T-helper 17 cell (primary cell): Measurements from ENCODE around the gene UNC13B. TPM values are rescaled to one million over a fixed set of nuclear protein-coding genes. Genes with fewer than 3 reads are reported as not detected.
"Not testable (repeated sequence)": the region's sequence is repeated elsewhere in the genome, so short reads cannot be mapped to it uniquely, and the experiment has no call there.

ENCODE experiments used
- ATAC-seq: fragments of 150-1000 bp; cut with Tn5 transposase; 2 replicates; pipeline ENCODE4 v1.10.0; 2021; ENCODE audit warnings: mild to moderate bottlenecking, moderate library complexity
- DNase-seq, 3 donors: peaks; one replicate each; pipeline versions ENCODE4 v3.0.0 to v3.0.0-alpha.2; 2020 to 2021
- H3K9me3 ChIP-seq: one replicate; pipeline ENCODE4 v1.7.0; 2013; ENCODE audit warnings: low read length, mild to moderate bottlenecking; ENCODE audit not compliant: control insufficient read depth, poor library complexity, severe bottlenecking
- H3K27ac Mint-ChIP-seq: one replicate; pipeline ENCODE4 v1.8.0; 2022; ENCODE audit warnings: mild to moderate bottlenecking, moderate library complexity, mixed read lengths
- H3K27me3 Mint-ChIP-seq: one replicate; pipeline ENCODE4 v1.8.0; 2022; ENCODE audit warnings: mixed read lengths
- H3K36me3 Mint-ChIP-seq: one replicate; pipeline ENCODE4 v1.8.0; 2022; ENCODE audit warnings: low read depth, mixed read lengths
- H3K4me1 Mint-ChIP-seq: one replicate; pipeline ENCODE4 v1.8.0; 2022; ENCODE audit warnings: mild to moderate bottlenecking, mixed read lengths
- H3K4me3 Mint-ChIP-seq: one replicate; pipeline ENCODE4 v1.8.0; 2022; ENCODE audit warnings: mild to moderate bottlenecking, moderate library complexity, mixed read lengths
- total RNA-seq, 4 donors: library from RNA in 2 of 4; stranded (reverse) in 2 of 4; gene quantifications; one replicate each; pipeline ENCODE4 v1.2.3 and lab custom pipeline; 2022 to 2026

Gene UNC13B
- total RNA-seq, 2 donors from 2014 or later: 0.50 to 0.99 TPM

DNA sequence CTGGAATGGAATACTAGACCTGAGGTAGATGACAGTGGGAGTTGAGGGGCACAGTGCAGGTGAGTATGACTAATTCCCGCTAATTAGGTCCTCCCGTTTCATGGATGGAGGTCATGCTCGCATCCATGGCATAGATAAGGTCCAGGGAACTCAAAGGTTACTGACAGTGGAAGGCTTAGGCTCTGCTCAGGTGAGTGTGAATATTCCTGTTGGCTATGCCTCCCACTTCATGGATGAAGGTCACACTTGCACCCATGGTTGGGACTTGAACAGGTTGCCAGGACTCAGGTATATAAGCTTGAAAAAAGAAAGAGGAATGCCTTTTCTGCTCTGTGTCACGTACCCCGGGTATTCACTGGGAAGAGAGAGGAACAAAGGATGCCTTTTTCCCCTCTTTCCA is 19.8 kb upstream of the UNC13B start:
- Mint-ChIP-seq H3K36me3 (no peaks in the 10 kb centered on the region), H3K4me1 (no peaks in the 10 kb centered on the region), H3K27ac (no peak overlapping the region), H3K27me3 (no peaks in the 10 kb centered on the region), H3K4me3 (no peak overlapping the region)
- ATAC-seq (no peak), DNase-seq (no peak)
- H3K9me3 ChIP-seq: peaks cover 4% of the 10 kb centered on the region

DNA sequence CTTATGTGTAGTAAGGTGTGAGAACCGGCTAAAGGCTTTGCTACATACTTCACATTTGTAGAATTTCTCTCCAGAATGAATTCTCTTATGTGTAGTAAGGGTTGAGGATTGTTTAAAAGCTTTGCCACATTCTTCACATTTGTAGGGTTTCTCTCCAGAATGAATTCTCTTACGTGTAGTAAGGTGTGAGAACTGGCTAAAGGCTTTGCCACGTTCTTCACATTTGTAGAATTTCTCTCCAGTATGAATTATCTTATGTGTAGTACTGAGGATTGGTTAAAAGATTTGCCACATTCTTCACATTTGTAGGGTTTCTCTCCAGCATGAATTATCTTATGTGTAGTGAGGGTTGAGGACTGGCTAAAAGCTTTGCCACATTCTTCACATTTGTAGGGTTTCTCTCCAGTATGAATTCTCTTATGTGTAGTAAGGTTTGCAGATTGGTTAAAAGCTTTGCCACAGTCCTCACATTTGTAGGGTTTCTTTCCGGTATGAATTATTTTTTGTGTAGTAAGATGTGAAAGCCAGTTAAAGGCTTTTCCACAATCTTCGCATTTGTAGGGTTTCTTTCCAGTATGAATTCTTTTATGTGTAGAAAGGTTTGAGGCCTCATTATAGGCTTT is 13.8 kb upstream of the UNC13B start:
- ATAC-seq, H3K36me3 Mint-ChIP-seq, H3K27ac Mint-ChIP-seq, H3K4me3 Mint-ChIP-seq, H3K27me3 Mint-ChIP-seq, H3K4me1 Mint-ChIP-seq, DNase-seq, H3K9me3 ChIP-seq: not testable (repeated sequence)

DNA sequence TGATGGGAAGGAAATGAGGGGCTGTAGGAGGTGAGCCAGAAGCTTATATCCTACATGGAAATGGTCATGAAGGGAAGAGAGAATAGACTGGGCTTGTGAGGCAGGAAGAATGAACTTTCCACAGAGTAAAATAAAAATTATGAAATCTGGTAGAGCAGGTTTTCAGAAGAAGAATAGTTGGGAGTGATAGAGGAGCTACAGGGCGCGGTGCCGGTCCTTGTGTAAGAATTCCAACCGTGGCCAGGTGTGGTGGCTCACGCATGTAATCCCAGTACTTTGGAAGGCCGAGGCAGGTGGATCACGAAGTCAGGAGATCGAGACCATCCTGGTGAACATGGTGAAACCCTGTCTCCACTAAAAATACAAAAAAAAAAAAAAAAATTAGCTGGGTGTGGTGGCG is 8.9 kb upstream of the UNC13B start:
- Mint-ChIP-seq H3K4me1 (no peaks in the 10 kb centered on the region), H3K27ac (no peak overlapping the region), H3K4me3 (no peak overlapping the region), H3K36me3 (no peaks in the 10 kb centered on the region), H3K27me3 (no peaks in the 10 kb centered on the region)
- no peak for DNase-seq
- no peak for ATAC-seq
- no peaks in the 10 kb centered on the region for H3K9me3 ChIP-seq

DNA sequence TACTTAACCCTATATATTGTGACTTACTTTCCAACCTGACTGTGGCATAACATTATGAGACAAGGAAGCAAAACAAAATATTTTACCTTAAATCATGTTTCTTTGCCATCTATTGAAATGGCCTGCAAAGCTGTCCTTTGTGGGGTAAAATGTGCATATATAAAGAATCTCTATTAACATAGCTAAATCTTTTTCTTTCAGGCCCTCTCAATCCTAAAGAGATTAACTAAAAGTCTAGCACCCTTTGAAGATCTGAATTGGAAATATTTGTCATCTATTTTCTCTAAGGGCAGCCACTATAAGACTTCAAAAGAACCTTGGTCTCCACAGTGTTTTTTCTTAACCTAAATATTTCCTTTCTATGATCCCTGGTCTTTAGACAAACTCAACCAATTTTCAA is 5.0 kb upstream of the UNC13B start:
- no peaks in the 10 kb centered on the region for H3K27me3 Mint-ChIP-seq
- H3K4me1 Mint-ChIP-seq: peaks cover 5% of the 10 kb centered on the region
- ATAC-seq (no peak), DNase-seq (no peak)
- no peaks in the 10 kb centered on the region for H3K9me3 ChIP-seq
- H3K4me3 Mint-ChIP-seq: no peak overlapping the region
- no peaks in the 10 kb centered on the region for H3K36me3 Mint-ChIP-seq
- no peak overlapping the region for H3K27ac Mint-ChIP-seq

DNA sequence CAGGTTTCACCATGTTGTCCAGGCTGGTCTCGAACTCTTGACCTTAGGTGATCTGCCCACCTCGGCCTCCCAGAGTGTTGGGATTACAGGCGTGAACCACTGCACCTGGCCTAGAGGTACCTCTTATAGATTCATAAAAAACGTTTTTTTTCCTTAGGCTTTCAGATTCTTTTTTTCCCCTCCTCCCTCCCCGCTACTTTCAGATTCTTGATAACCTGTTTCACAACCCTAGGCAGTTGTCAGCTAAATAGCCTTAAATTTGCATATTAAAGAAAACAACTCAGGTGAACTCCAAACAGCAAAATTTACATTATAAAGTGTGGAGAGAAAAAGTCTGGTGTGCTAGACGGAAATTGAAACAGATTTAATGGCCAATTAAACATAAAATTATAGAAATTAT is 4.0 kb upstream of the UNC13B start:
- not testable (repeated sequence) for H3K27me3 Mint-ChIP-seq, H3K27ac Mint-ChIP-seq, H3K4me3 Mint-ChIP-seq, H3K9me3 ChIP-seq, ATAC-seq, H3K36me3 Mint-ChIP-seq, DNase-seq
- H3K4me1 Mint-ChIP-seq: peaks cover 10% of the 10 kb centered on the region

DNA sequence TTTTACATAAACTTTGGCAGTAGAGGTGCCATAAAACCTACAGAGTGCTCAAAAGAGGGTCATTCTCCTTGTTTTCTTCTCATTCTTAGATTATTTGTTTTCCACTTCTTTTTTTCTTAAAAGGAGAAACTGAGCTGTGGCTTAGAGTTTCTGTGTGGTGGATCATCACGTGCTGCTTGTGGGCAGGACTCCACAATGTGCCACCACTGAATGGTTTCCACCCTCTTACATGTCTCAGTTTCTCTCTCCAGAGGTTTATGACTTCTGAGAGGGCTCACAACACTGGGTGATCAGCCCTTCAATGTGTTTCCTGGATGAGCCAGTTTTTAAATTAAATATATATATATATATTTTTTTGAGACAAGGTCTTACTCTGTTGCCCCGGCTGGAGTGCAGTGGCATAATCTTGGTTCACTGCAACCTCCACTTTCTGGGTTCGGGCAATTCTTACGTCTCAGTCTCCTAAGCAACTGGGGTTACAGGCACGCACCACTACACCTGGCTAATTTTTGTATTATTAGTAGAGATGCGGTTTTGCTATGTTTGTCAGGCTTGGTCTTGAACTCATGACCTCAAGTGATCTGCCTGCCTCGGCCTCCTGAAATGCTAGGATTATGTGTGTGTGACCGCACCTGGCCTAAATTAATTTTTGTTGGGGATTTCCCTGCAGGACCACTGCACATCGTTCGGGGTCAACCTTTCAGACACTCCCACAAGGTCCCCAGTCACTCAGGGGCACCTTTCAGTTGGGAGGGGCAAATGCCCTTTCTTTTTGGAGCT is 3.1 kb upstream of the UNC13B start:
- no peak overlapping the region for H3K27ac Mint-ChIP-seq
- H3K4me3 Mint-ChIP-seq: no peak overlapping the region
- H3K36me3 Mint-ChIP-seq: no peaks in the 10 kb centered on the region
- no peak for DNase-seq
- no peaks in the 10 kb centered on the region for H3K9me3 ChIP-seq
- H3K4me1 Mint-ChIP-seq: peaks cover 13% of the 10 kb centered on the region
- peaks cover 4% of the 10 kb centered on the region for H3K27me3 Mint-ChIP-seq
- ATAC-seq: no peak

DNA sequence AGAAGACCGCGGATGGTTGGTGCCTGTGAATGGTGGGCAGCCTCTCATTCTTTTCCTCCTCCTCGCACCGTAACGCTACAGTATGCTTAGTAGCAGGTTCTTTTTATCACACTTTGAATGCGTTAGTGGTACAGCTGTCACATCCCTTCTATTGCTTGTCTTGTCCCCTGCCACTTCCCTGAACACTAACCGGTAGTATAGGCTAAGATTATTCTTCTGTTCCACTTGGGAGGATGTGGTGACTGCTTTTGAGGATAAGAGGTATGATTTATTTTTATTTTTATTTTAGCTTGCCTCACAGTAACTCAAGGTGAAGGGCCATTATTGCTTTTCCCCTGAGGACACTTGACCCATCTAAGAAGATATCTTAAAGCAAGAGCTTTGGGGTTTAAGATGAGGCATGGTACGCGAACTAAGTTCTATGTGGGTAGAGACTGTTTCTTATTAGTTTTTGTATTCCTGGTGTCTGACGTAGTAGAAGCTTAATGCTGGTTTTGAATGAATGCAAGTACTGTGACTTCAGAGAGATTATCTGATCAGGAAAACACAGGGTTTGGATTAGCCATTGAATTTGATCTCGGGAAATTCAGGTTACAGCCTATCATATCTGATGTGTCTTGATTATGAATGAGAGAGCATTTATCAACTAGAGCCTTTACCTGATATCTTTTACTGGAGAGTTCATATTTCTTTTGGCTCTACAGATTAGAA is 951 bp downstream of the UNC13B start:
- DNase-seq: no peak
- no peak overlapping the region for H3K27ac Mint-ChIP-seq
- no peaks in the 10 kb centered on the region for H3K9me3 ChIP-seq
- peak; percentile 24 for ATAC-seq
- H3K4me1 Mint-ChIP-seq: peaks cover 17% of the 10 kb centered on the region
- H3K4me3 Mint-ChIP-seq: peak overlapping the region; percentile 92
- H3K36me3 Mint-ChIP-seq: no peaks in the 10 kb centered on the region
- H3K27me3 Mint-ChIP-seq: peaks cover 4% of the 10 kb centered on the region

DNA sequence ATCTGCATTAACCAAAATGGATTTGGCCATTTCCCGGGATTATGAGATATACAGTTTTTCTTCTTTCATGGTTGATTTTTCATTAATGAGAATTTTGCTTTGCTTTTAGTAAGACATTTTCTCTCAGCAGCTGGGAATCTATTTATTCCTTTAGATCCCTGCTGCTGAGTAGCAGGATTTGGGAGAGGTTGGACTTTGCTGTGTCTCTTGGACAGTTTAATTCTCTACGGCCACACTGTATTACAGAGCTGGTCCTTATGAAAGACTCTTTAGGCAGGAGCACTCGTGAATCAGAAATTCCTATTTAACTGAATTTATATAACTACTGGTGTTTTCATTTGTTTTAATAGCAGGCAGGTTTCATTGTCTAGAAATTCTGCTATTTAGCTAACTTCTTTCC is 1.6 kb downstream of the UNC13B start:
- Mint-ChIP-seq H3K27me3 (peaks cover 4% of the 10 kb centered on the region), H3K27ac (no peak overlapping the region), H3K36me3 (no peaks in the 10 kb centered on the region), H3K4me1 (peaks cover 17% of the 10 kb centered on the region), H3K4me3 (peak overlapping the region; percentile 92)
- DNase-seq (no peak), ATAC-seq (no peak)
- H3K9me3 ChIP-seq: no peaks in the 10 kb centered on the region

DNA sequence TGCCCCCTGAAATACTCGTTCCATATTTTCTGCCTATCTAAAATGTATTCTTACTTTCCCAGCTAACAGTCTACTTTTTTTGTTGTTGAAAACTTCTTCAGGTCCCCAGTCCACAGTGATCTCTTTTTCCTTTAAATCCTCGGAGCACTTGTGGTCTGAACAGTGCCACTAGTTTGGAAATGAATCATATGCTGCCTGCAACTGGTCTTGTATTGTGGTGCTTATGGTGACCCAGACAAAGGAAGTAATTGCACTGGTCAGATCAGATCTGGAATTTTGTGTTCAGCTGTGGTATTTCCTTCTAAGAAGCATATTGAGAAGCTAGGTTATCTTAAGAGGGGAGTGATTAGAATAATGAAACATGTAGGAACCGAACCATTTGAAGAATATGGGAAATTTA is 2.9 kb downstream of the UNC13B start:
- no peaks in the 10 kb centered on the region for H3K9me3 ChIP-seq
- H3K4me1 Mint-ChIP-seq: peaks cover 15% of the 10 kb centered on the region
- H3K36me3 Mint-ChIP-seq: no peaks in the 10 kb centered on the region
- no peak overlapping the region for H3K4me3 Mint-ChIP-seq
- ATAC-seq (no peak), DNase-seq (no peak)
- peaks cover 4% of the 10 kb centered on the region for H3K27me3 Mint-ChIP-seq
- H3K27ac Mint-ChIP-seq: no peak overlapping the region

DNA sequence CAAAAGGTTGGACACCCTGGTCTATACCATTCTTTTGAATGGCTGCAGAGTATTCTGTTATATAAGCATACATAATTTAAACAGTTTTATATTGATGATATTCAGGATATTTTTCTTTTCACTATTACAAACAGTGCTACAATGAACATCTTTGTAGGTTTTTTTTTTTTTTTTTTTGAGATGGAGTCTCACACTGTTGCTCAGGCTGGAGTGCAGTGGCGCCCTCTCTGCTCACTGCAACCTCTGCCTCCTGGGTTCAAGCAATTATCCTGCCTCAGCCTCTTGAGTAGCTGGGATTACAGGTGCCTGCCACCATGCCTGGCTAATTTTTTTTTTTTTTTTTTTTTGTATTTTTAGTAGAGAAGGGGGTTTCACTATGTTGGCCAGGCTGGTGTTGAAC is 5.6 kb downstream of the UNC13B start:
- not testable (repeated sequence) for DNase-seq, H3K4me3 Mint-ChIP-seq, H3K27ac Mint-ChIP-seq, ATAC-seq, H3K9me3 ChIP-seq, H3K36me3 Mint-ChIP-seq, H3K27me3 Mint-ChIP-seq
- peaks cover 12% of the 10 kb centered on the region for H3K4me1 Mint-ChIP-seq

DNA sequence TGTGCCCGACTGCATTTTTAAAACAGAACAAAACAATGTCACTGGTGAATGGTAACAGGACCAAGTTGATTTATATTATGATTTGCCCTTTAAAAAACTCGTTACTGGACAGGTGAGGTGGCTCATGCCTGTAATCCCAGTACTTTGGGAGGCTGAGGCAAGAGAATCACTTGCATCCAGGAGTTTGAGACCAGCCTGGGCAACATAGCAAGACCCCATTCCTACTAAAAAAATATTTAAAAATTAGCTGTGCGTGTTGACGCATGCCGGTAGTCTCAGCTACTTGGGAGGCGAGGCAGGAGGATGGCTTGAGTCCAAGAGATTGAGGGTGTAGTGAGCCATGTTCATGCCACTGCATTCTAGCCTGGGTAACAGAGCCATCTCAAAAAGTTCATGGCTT is 7.2 kb downstream of the UNC13B start:
- H3K27me3 Mint-ChIP-seq: peaks cover 11% of the 10 kb centered on the region
- H3K4me1 Mint-ChIP-seq: peaks cover 11% of the 10 kb centered on the region
- no peak overlapping the region for H3K27ac Mint-ChIP-seq
- DNase-seq (no peak), ATAC-seq (no peak)
- no peaks in the 10 kb centered on the region for H3K9me3 ChIP-seq
- H3K4me3 Mint-ChIP-seq: no peak overlapping the region
- H3K36me3 Mint-ChIP-seq: no peaks in the 10 kb centered on the region

DNA sequence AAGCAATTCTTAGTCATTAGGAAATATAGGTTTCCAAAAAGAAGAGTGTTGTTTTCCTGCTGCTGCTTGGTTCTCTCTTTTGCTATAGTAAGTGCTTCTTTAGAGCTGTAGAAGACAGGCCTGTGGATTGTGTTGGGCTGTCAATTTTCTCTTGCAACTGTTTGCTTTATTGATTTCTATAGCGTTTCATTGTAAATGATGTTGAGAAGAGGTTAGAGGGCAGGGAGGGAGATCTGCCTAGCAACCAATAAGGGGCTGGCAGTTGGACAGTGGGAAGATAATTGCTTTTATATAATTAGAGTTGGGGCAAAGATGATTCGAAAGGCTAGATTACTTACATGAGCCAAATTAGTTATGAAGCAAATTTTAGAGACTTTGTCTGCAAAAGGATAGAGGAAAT is 11.1 kb downstream of the UNC13B start:
- H3K27ac Mint-ChIP-seq: peak overlapping the region; percentile 24
- peaks cover 6% of the 10 kb centered on the region for H3K4me1 Mint-ChIP-seq
- H3K36me3 Mint-ChIP-seq: peaks cover 3% of the 10 kb centered on the region
- no peaks in the 10 kb centered on the region for H3K9me3 ChIP-seq
- ATAC-seq: no peak
- no peak overlapping the region for H3K4me3 Mint-ChIP-seq
- peaks cover 18% of the 10 kb centered on the region for H3K27me3 Mint-ChIP-seq
- no peak for DNase-seq

DNA sequence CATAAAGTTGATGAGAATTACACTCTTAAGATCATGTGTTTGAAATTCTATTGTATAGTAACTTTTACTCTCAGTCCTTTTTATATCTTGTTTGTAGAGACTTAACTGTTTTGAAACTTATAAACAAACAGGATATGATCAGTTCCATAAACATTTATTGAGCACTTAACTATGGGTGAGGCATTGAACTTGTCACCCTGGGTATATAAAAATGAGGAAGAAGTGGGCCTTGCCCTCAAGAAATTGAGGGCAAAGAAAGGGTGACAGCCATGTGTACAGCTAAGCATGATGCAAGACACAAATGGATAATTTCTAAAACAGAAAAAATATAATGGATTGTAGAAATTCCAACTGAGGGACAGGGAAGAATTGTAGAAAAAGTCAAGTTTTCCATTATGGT is 15.7 kb downstream of the UNC13B start:
- no peaks in the 10 kb centered on the region for H3K9me3 ChIP-seq
- ATAC-seq: no peak
- Mint-ChIP-seq H3K36me3 (peaks cover 3% of the 10 kb centered on the region), H3K4me1 (peaks cover 4% of the 10 kb centered on the region), H3K27me3 (peaks cover 12% of the 10 kb centered on the region), H3K27ac (no peak overlapping the region), H3K4me3 (no peak overlapping the region)
- no peak for DNase-seq
